ENCODE measurements around the gene IQCK. TPM values are rescaled to one million over a fixed set of nuclear protein-coding genes. Genes with fewer than 3 reads are reported as not detected.

IQCK gene
- total RNA-seq, 2 donors from 2014 or later, result 0.74 to 3.3 TPM

- H3K27me3 Mint-ChIP-seq, result peaks cover 32 to 33% of the 10 kb centered on the region in 2 donors
- no peaks in the 10 kb centered on the region for H3K36me3 Mint-ChIP-seq
- peak overlapping the region; percentile 70 for H3K4me3 Mint-ChIP-seq
- peaks cover 14 to 17% of the 10 kb centered on the region in 2 donors for H3K4me1 Mint-ChIP-seq (ENCODE audit: low read depth in 2 of 2)
- H3K27ac Mint-ChIP-seq, result no peak overlapping the region
- no peak for DNase-seq (ENCODE audit: low spot score)
- no peaks in the 10 kb centered on the region for H3K9me3 Mint-ChIP-seq
- ATAC-seq, result peak; percentile 60 to 63
Observed at GRCh38 chr16:19886073-19886941, 168.2 kb downstream of the IQCK start.

DNA sequence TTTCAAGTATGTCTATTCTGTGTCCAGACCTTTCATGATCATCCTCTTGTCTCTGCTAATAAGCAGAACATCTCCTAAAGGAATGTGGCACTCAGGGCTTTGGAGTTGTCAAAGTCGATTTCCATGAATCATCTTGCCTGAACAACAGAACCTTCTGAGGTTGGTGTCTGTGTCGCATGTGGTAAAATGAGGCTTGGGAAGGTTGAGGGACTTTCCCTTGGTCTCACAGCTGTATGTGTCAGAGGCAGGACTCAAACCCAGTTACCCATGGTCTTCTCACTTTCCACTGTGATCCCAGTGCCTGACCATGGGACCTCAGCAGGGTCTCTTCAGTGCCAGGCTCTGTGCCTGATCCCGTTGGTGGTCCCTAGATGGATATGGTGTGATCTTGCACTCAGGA, 170.8 kb downstream of the IQCK start:
- Mint-ChIP-seq H3K9me3 (no peaks in the 10 kb centered on the region), H3K4me1 (ENCODE audit: low read depth in 2 of 2) (peaks cover 14 to 17% of the 10 kb centered on the region in 2 donors), H3K36me3 (no peaks in the 10 kb centered on the region), H3K27me3 (peaks cover 16 to 19% of the 10 kb centered on the region in 2 donors), H3K27ac (no peak overlapping the region), H3K4me3 (no peak overlapping the region)
- DNase-seq (ENCODE audit: low spot score), result no peak
- peak; percentile 39 to 45 for ATAC-seq

- Mint-ChIP-seq H3K27me3 (peaks cover 7 to 8% of the 10 kb centered on the region in 2 donors), H3K4me3 (no peak overlapping the region), H3K36me3 (no peaks in the 10 kb centered on the region), H3K9me3 (no peaks in the 10 kb centered on the region), H3K27ac (no peak overlapping the region), H3K4me1 (ENCODE audit: low read depth in 2 of 2) (peaks cover 7% of the 10 kb centered on the region in 2 donors)
- no peak for ATAC-seq
- no peak for DNase-seq (ENCODE audit: low spot score)
Observed at GRCh38 chr16:19890901-19891300, 172.8 kb downstream of the IQCK start.

GRCh38 chr16:19892902-19893301, 174.8 kb downstream of the IQCK start:
- H3K27ac Mint-ChIP-seq, result no peak overlapping the region
- H3K9me3 Mint-ChIP-seq, result no peaks in the 10 kb centered on the region
- DNase-seq (ENCODE audit: low spot score) (no peak), ATAC-seq (no peak)
- H3K36me3 Mint-ChIP-seq, result no peaks in the 10 kb centered on the region
- no peak overlapping the region for H3K4me3 Mint-ChIP-seq
- peaks cover 0 to 2% of the 10 kb centered on the region in 2 donors for H3K4me1 Mint-ChIP-seq (ENCODE audit: low read depth in 2 of 2)
- H3K27me3 Mint-ChIP-seq, result peaks cover 0 to 4% of the 10 kb centered on the region in 2 donors

- H3K27me3 Mint-ChIP-seq, result peaks cover 6 to 9% of the 10 kb centered on the region in 2 donors
- H3K4me1 Mint-ChIP-seq (ENCODE audit: low read depth in 2 of 2), result peaks cover 0 to 5% of the 10 kb centered on the region in 2 donors
- no peaks in the 10 kb centered on the region for H3K36me3 Mint-ChIP-seq
- ATAC-seq (no peak), DNase-seq (ENCODE audit: low spot score) (no peak)
- H3K27ac Mint-ChIP-seq, result no peak overlapping the region
- no peak overlapping the region for H3K4me3 Mint-ChIP-seq
- no peaks in the 10 kb centered on the region for H3K9me3 Mint-ChIP-seq
Observed at GRCh38 chr16:19894586-19894985, 176.5 kb downstream of the IQCK start.

DNA sequence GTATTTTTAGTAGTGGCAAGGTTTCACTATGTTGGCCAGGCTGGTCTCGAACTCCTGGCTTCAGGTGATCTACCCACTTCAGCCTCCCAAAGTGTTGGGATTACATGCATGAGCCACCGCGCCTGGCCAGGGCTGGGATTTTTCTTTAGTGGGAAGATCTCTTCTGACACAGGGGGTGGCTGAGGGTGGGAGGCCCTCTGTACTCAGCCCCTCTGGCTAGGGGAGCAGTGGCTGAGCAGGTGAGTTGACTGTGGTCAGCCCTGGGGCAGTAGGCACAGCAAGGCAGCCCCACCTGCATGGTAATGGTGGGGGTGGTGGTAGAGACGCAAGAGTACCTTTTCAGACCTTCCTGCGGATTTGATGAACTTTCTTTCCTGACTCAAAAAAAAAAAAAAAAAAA, 178.9 kb downstream of the IQCK start:
- Mint-ChIP-seq H3K9me3 (no peaks in the 10 kb centered on the region), H3K4me1 (ENCODE audit: low read depth in 2 of 2) (peaks cover 0 to 5% of the 10 kb centered on the region in 2 donors), H3K4me3 (no peak overlapping the region), H3K27me3 (peaks cover 4 to 8% of the 10 kb centered on the region in 2 donors), H3K36me3 (no peaks in the 10 kb centered on the region), H3K27ac (no peak overlapping the region)
- no peak for DNase-seq (ENCODE audit: low spot score)
- no peak for ATAC-seq

DNA sequence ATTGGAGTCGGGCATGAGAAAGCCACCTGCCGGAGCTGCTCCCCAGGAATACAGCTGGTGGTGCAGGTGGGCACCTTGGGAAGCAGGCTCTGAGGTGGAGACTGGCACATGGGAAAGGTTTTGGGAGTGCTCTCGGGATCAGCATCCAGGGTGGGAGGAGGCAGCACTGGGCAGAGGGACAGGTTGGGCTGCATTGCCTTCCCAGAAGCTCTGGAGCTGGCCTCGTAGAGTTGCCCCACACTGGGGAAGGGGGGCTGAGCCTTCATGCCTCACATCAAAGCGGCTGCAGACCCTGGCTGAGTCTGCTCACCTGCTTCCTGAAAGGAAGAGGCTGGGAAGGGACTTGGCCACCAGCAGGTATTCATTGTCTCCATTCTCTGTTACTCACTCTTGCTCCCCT, 180.1 kb downstream of the IQCK start:
- H3K27me3 Mint-ChIP-seq, result peaks cover 4 to 8% of the 10 kb centered on the region in 2 donors
- no peak overlapping the region for H3K27ac Mint-ChIP-seq
- H3K4me3 Mint-ChIP-seq, result no peak overlapping the region
- ATAC-seq (no peak), DNase-seq (ENCODE audit: low spot score) (no peak)
- no peaks in the 10 kb centered on the region for H3K36me3 Mint-ChIP-seq
- H3K4me1 Mint-ChIP-seq (ENCODE audit: low read depth in 2 of 2), result peaks cover 0 to 5% of the 10 kb centered on the region in 2 donors
- no peaks in the 10 kb centered on the region for H3K9me3 Mint-ChIP-seq

DNA sequence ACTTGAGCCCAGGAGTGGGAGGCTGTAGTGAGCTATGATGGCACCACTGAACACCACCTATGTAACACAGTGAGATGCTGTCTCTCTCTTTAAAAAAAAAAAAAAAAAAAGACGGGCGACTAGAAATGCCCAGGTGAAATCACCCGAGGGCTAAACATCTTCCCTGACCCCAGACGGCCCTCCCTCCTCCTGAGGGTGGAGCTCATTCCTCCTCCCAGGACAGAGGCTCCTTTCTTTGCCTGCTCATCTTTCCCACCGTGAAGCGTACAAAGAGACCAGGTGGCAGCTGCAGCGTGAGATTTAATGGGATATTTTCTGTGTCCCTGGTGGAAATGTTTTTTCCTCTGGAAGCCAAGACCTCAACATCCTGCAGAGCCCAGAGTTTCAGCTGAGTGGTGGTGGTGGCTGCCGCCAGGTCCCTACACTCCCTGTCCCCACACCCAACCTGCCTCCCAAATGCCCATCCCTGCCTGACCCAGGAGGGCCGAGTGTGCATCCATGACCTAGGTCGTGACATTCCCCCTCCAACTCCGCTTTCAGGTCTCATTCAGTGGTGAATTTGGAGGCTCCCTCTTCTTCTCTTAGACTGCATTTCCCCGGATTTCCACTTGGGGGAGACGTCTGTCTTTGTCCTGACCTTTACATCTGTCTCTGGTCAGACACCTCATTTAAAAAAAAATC, 181.0 kb downstream of the IQCK start:
- peaks cover 0 to 5% of the 10 kb centered on the region in 2 donors for H3K4me1 Mint-ChIP-seq (ENCODE audit: low read depth in 2 of 2)
- ATAC-seq (no peak), DNase-seq (ENCODE audit: low spot score) (no peak)
- H3K36me3 Mint-ChIP-seq, result no peaks in the 10 kb centered on the region
- peaks cover 4 to 8% of the 10 kb centered on the region in 2 donors for H3K27me3 Mint-ChIP-seq
- no peak overlapping the region for H3K4me3 Mint-ChIP-seq
- H3K27ac Mint-ChIP-seq, result no peak overlapping the region
- no peaks in the 10 kb centered on the region for H3K9me3 Mint-ChIP-seq

DNA sequence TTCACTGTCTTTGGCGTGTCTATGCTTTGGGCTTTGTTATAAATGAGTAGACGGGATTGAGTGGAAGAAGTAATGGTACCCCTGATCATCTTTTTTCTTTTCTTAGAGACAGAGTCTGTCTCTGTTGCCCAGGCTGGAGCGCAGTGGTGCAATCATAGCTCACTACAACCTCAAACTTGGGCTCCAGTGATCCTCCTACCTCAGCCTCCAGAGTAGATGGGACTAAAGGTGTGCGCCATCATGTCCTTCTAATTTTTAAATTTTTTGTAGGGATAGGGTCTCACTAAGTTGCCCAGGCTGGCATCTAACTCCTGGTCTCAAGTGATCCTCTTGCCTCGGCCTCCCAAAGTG, 181.5 kb downstream of the IQCK start:
- H3K27me3 Mint-ChIP-seq, result peaks cover 4 to 8% of the 10 kb centered on the region in 2 donors
- no peak overlapping the region for H3K4me3 Mint-ChIP-seq
- DNase-seq (ENCODE audit: low spot score) (no peak), ATAC-seq (no peak)
- H3K4me1 Mint-ChIP-seq (ENCODE audit: low read depth in 2 of 2), result peaks cover 0 to 5% of the 10 kb centered on the region in 2 donors
- H3K27ac Mint-ChIP-seq, result no peak overlapping the region
- no peaks in the 10 kb centered on the region for H3K9me3 Mint-ChIP-seq
- no peaks in the 10 kb centered on the region for H3K36me3 Mint-ChIP-seq

- H3K27me3 Mint-ChIP-seq, result peaks cover 4 to 14% of the 10 kb centered on the region in 2 donors
Observed at GRCh38 chr16:19901164-19901563, 183.1 kb downstream of the IQCK start.

DNA sequence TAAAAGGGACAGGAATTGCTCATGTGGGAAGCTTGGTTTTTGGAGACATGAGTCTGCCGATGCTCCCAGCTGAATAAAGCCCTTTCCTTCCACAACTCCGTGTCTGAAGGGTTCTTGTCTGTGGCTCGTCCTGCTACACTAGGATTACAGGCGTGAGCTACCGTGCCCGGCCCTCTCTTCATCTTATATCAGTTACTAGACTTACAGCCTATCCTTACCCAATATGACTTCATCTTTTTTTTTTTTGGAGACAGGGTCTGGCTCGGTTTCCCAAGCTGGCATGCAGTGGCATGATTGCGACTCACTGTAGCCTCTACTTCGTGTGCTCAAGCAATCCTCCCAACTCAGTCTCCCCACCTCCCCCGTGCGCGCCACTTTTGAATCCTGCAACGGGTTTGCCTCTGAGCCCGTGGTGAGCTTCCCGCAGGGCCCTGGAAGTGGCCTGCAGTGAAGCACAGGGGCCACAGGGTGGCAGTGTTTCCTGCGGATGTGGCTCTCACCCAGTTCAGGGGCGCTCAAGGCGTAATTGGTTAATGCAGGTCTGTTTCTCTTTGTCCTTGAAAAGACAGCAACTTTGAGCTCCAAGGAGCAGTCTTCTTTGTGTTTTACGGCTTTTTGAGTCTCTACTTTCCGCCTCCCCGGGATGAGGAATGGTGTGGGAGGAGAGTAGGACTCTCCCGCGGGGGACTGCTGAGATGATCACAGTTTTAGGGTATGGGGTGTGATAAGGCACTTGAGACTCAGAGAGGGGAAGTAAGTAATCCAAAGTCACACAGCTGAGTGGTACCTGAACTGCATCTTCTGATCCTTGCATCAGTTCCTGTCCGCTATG, 189.3 kb downstream of the IQCK start:
- H3K27me3 Mint-ChIP-seq, result peaks cover 18 to 22% of the 10 kb centered on the region in 2 donors
- DNase-seq (ENCODE audit: low spot score) (peak; percentile 71), ATAC-seq (peak; percentile 83 to 86)
- peaks cover 9 to 10% of the 10 kb centered on the region in 2 donors for H3K4me1 Mint-ChIP-seq (ENCODE audit: low read depth in 2 of 2)
- no peaks in the 10 kb centered on the region for H3K36me3 Mint-ChIP-seq
- no peaks in the 10 kb centered on the region for H3K9me3 Mint-ChIP-seq
- peak overlapping the region; percentile 62 for H3K4me3 Mint-ChIP-seq
- no peak overlapping the region for H3K27ac Mint-ChIP-seq

More at GRCh38 chr16:19901164-19901563, 183.1 kb downstream of the IQCK start:
- no peak overlapping the region for H3K27ac Mint-ChIP-seq
- DNase-seq (ENCODE audit: low spot score) (no peak), ATAC-seq (no peak)
- no peaks in the 10 kb centered on the region for H3K36me3 Mint-ChIP-seq
- H3K4me1 Mint-ChIP-seq (ENCODE audit: low read depth in 2 of 2), result peaks cover 0 to 5% of the 10 kb centered on the region in 2 donors
- no peaks in the 10 kb centered on the region for H3K9me3 Mint-ChIP-seq
- no peak overlapping the region for H3K4me3 Mint-ChIP-seq

All from natural killer cell treated with Interleukin-12 subunit alpha and Interleukin-12 subunit beta and Interleukin-15 and Interleukin-18, amount 100 ng/mL, for 72 hours (primary cell).